ENCODE measurements around the gene SH3RF3.

SH3RF3 gene

GRCh38 chr2:109139002-109139401, 10.0 kb downstream of the SH3RF3 start:
- DNase-seq (ENCODE audit: low read depth) = no peak

DNA sequence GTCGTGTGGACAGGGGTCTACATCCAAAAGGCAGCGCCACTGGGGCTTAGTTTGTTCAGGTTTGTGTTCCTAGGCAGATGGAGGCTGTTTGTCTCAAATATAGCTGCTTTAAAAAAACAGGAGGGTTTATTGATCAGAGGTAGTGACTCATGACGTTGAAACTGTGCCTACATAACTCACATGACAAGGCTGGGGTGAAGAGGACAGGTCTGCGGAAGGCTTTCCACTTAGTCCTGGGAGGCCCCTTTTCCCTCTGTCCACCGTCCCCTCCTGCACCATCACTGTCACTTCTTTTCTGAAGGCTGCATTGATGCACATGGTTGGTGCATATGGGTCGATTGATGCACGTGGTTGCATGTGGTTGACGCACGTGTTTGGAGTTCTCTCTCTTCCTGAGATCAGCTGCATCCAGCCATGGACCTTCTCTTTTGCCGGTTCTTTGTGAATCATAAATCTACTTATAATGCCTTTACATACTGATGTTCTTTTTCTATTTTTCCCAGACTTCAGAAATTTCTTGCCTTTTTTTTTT, 10.9 kb downstream of the SH3RF3 start:
- no peak for DNase-seq (ENCODE audit: low read depth)

- no peak for DNase-seq (ENCODE audit: low read depth)
Observed at GRCh38 chr2:109141006-109141600, 12.1 kb downstream of the SH3RF3 start.

- no peak for DNase-seq (ENCODE audit: low read depth)
Observed at GRCh38 chr2:109141727-109142283, 12.8 kb downstream of the SH3RF3 start.

GRCh38 chr2:109142416-109143210, 13.6 kb downstream of the SH3RF3 start:
- no peak for DNase-seq (ENCODE audit: low read depth)

- peak; percentile 22 for DNase-seq (ENCODE audit: low read depth)
Observed at GRCh38 chr2:109143214-109144187, 14.5 kb downstream of the SH3RF3 start.

DNA sequence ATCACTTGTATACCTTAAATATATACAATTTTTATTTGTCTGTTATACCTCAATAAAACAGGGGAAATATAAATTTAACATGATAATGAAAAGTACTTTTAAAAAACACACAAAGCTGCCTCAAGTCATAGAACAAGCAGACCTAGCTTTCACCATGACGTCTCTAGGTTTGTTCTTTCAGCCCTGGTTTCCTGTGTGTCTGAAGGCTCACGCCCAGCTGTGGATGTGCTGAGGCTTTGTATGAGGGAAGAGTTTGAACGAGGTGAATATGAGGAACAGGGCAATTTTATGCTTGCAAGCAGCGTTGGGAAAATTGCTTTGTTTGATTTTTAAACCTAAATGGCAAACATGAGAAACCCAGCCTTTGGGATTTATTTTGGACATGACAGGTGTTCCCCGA, 15.3 kb downstream of the SH3RF3 start:
- DNase-seq (ENCODE audit: low read depth) = peak; percentile 15

- DNase-seq (ENCODE audit: low read depth) = no peak
Observed at GRCh38 chr2:109144721-109145120, 15.7 kb downstream of the SH3RF3 start.

GRCh38 chr2:109145286-109145685, 16.3 kb downstream of the SH3RF3 start:
- DNase-seq (ENCODE audit: low read depth) = no peak

DNA sequence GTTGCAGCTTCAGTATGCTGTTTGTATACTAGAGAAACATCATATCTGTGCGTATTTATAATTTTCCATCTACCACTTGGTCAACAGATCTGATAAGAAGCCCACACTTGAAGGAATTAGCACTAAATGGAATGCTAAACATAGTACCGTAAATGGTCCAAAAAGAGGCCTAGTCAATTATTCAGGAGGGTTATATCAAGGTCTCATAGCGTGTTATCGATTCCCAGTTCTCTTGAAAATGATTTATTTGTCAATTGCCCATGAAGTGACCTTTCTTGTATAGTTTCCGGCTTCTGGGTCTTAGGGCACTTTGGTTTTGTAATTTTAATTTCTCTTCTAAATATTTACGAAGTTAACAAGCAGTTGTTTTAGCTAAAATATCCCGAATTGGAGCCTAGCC, 18.4 kb downstream of the SH3RF3 start:
- DNase-seq (ENCODE audit: low read depth) = no peak

- DNase-seq (ENCODE audit: low read depth) = no peak
Observed at GRCh38 chr2:109148117-109148746, 19.2 kb downstream of the SH3RF3 start.

DNA sequence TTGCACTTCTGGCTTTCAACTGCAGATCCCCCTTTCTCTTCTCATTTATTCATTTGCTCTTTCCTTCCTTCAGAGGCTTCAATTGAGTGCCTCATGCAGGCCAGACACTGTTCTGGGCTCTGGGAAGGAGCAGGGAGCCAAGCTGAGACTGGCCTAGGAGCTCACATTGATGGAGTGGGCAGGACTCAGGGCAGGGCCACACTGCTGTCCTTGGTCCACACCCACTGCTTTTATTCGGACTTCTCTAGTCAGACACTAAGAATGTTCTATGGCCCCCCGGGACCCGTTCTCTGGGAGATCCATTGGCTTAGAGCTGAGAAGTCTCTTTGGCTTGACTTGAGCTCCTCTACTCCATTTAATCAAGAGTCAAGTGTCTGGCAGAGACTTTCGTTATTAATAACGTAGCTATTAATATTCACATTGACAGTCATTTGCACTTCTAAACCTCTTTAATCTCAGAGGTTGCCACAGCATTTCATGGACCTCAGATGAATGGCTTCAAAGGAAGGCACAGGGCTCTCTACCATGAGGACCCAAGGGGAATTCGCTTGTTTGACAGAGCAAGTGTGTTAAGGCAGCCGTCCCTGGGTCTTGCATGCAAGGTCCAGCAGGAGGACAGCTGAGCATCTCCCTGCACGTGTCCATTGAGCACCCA, 20.1 kb downstream of the SH3RF3 start:
- no peak for DNase-seq (ENCODE audit: low read depth)

DNA sequence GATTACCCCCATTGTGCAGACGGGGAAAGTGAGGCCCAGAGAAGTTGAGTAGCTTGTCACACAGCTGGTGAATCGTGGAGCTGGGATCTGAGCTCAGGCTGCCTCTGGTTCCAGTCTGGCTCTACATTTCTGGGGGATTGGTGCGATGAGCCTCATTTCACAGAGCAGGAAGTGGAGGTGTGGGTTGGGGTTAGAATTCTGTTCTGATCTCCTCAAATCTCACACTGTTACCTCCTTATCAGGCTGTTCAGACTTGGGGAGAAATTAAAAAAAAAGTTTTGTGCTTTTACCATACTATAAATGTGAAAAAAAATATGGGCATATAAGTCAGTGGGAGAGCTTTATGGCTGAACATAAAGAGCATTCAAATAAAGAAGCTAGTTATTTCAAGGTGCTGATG, 21.6 kb downstream of the SH3RF3 start:
- DNase-seq (ENCODE audit: low read depth) = no peak

- no peak for DNase-seq (ENCODE audit: low read depth)
Observed at GRCh38 chr2:109151519-109151918, 22.5 kb downstream of the SH3RF3 start.

- DNase-seq (ENCODE audit: low read depth) = no peak
Observed at GRCh38 chr2:109153005-109153784, 24.2 kb downstream of the SH3RF3 start.

- no peak for DNase-seq (ENCODE audit: low read depth)
Observed at GRCh38 chr2:109153807-109154206, 24.8 kb downstream of the SH3RF3 start.

DNA sequence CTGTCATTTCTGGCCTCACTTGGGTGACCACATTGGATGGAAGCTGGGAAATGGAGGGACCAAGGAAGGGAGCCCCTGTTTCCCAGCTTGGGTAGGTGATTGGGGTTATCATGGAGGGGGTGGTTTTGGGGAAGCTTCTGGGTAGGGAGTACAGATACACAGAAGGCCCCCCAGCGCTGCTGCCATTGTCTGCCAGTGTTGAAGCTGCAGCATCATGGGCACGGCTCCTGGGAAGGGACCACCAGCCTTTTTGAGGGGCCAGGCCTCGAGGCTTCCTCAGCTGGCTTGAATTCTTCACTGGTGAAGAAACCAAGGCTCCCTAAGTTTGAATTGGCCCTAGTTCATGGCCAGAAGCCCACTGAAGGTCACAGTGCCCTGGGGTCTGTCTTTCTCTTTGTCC, 25.2 kb downstream of the SH3RF3 start:
- no peak for DNase-seq (ENCODE audit: low read depth)

GRCh38 chr2:109155553-109156451, 26.8 kb downstream of the SH3RF3 start:
- no peak for DNase-seq (ENCODE audit: low read depth)

- DNase-seq (ENCODE audit: low read depth) = no peak
Observed at GRCh38 chr2:109157563-109158105, 28.6 kb downstream of the SH3RF3 start.

Measured in activated T-cell treated with anti-CD3 and anti-CD28 coated beads for 1 hour (primary cell).